Activated T-helper 1 cell treated with anti-CD3 and anti-CD28 coated beads, Interleukin-2, amount 50 U/mL, for 16 hours (primary cell): ENCODE data around the gene SLFN14.
"Not testable (repeated sequence)": the region's sequence is repeated elsewhere in the genome, so short reads cannot be mapped to it uniquely, and the experiment has no call there.

ENCODE experiments used
- DNase-seq, 2 donors: peaks; one replicate each; pipeline ENCODE4 v3.0.0-alpha.2; 2020; ENCODE audit warnings: low read depth in 1 of 2, low spot score in 1 of 2

SLFN14 gene

GRCh38 chr17:35559495-35560210 lies 966 bp downstream of the SLFN14 start:
- DNase-seq = no peak

- no peak for DNase-seq
Measured at GRCh38 chr17:35557353-35557752, 3.3 kb downstream of the SLFN14 start.

- DNase-seq = no peak
Measured at GRCh38 chr17:35555691-35556090, 4.9 kb downstream of the SLFN14 start.

GRCh38 chr17:35554668-35555067 lies 6.0 kb downstream of the SLFN14 start:
- no peak for DNase-seq

- no peak for DNase-seq
Measured at GRCh38 chr17:35553310-35553709, 7.3 kb downstream of the SLFN14 start.

- no peak for DNase-seq
Measured at GRCh38 chr17:35548978-35549377, 11.6 kb downstream of the SLFN14 start.

GRCh38 chr17:35548208-35548810 lies 12.3 kb downstream of the SLFN14 start:
- no peak for DNase-seq

GRCh38 chr17:35546487-35546886 lies 14.1 kb downstream of the SLFN14 start:
- DNase-seq = no peak

GRCh38 chr17:35545150-35545549 lies 15.5 kb downstream of the SLFN14 start:
- DNase-seq = no peak

GRCh38 chr17:35543856-35544255 lies 16.8 kb downstream of the SLFN14 start:
- DNase-seq = no peak

- no peak for DNase-seq
Measured at GRCh38 chr17:35542990-35543389, 17.6 kb downstream of the SLFN14 start.

- DNase-seq = no peak
Measured at GRCh38 chr17:35541434-35541833, 19.2 kb downstream of the SLFN14 start.

- no peak for DNase-seq
Measured at GRCh38 chr17:35540589-35541404, 19.8 kb downstream of the SLFN14 start.

- no peak for DNase-seq
Measured at GRCh38 chr17:35539659-35540026, 21.0 kb downstream of the SLFN14 start.

- DNase-seq = no peak
Measured at GRCh38 chr17:35537601-35538141, 22.9 kb downstream of the SLFN14 start, which contains the start of gene SLFN12L. TSS of gene SLFN12L (minus strand) at chr17:35537678. CDS start at chr17:35522364, 15,314 bp downstream.

GRCh38 chr17:35536664-35537171 lies 23.9 kb downstream of the SLFN14 start:
- DNase-seq = no peak

GRCh38 chr17:35535406-35535805 lies 25.2 kb downstream of the SLFN14 start:
- not testable (repeated sequence) for DNase-seq

- no peak for DNase-seq
Measured at GRCh38 chr17:35534576-35535093, 26.0 kb downstream of the SLFN14 start.

- DNase-seq = no peak
Measured at GRCh38 chr17:35531160-35531559, 29.5 kb downstream of the SLFN14 start.

GRCh38 chr17:35529866-35530265 lies 30.8 kb downstream of the SLFN14 start:
- DNase-seq = no peak

GRCh38 chr17:35529326-35529725 lies 31.3 kb downstream of the SLFN14 start:
- not testable (repeated sequence) for DNase-seq
